GM10847 (cell line): ENCODE measurements around the gene PDE7B.

Experiments used
- POLR2A ChIP-seq: IDR thresholded peaks from 2 replicates; pipeline ENCODE4 v1.6.1; 2011; ENCODE audit not compliant: insufficient read length; ENCODE audit errors: extremely low read depth

Gene PDE7B

DNA sequence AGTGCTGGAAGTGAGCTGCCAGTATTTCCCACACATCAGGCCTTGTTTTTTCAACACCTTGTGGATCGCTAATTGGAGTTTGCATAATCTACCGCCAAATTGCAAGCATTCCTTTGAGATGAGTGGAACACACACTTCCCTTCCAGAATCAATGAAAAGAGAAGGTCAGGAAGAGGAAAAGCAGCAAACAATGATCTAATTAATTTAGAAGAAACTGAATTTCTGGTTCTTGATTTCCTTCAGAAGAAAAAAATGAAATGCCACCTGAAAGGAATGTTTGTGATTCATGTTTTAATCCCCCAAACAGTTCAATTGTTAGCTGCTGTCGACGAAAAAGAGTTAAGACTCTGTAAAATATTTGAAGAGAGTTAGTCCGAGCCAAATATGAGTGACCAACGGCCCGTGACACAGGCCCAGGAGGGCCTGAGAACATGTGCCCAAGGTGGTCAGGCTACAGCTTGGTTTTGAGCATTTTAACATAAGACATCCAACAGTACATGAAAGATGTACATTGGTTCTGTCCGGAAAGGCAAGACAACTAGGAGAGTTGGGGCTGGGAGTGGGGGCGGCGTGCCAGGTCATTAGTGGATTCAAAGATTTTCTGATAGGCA, 216.3 kb downstream of the PDE7B start:
- no peak for TF ChIP-seq POLR2A

DNA sequence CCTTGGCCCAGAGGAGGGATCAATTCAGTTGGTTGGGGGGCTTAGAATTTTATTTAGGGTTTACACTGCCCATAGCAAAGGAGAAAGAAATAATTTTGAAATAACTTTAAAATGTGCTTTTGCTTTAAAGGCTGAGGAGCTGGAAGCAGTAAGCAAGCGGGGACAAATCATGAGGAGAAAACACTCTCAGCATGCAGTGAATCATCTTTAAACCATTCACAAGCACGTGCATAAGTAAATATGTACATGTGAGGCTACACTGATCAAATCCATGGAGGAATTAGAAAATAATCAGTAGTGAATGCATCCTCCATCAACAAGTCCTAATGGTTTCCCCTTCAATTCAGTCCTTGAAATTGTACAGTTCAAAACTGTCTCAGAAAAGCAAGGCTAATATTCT, 217.6 kb downstream of the PDE7B start:
- no peak for TF ChIP-seq POLR2A

DNA sequence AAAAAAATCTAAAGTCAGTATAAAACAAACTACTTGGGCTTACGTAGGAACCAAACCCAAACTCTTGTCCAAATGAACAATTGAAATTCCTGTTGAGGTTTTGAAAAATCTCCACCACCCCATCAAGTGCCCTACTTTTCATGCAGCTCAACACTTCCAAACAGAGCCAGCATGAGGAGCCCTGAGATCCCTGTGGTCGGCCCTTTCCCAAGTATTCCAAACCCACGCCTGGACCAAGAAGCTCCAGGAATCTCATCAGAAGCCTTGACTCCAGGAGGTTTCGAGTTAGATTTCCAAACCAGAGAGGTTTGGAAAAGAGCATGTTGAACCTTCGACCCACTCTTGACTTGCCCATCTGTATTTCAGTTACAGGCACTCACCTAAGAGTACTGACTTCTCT, 219.3 kb downstream of the PDE7B start:
- no peak for TF ChIP-seq POLR2A

DNA sequence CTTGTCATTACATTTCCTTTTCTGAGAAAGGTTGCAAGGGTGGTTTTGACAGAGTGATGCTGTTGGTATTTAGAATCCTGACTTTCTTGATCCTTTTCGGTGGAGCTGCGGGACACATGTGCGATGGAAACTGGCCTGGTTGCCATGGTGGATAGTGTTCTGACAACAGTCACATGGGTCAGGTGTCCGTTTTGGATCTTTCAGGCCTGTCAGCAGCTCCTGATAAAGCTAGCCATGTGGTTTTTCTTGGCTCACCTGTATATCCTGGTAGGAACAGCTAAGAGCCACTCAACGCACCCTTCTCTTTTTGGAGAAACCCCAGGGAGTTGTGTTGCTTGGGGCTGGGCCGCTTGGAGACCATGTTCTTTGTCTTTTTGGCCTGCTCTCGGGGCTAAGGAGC, 221.2 kb downstream of the PDE7B start:
- TF ChIP-seq POLR2A, result no peak

DNA sequence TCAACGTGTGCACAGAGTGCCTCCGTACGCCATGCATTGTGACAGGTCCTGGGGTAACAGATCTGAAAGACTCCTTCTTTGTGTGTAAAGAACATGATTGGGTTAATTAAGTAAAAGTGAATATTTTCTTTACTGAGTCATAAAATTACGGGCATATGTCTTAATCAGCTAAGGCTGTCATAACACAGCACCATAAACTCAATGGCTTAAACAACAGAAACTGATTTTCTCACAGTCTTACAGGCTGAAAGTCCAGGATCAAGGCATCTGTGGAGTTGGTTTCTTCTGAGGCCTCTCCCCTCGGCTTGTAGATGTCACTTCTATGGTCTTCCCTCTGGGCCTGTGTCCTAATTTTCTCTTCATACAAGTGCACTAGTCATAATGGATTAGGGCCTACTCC, 221.7 kb downstream of the PDE7B start:
- TF ChIP-seq POLR2A, result no peak

DNA sequence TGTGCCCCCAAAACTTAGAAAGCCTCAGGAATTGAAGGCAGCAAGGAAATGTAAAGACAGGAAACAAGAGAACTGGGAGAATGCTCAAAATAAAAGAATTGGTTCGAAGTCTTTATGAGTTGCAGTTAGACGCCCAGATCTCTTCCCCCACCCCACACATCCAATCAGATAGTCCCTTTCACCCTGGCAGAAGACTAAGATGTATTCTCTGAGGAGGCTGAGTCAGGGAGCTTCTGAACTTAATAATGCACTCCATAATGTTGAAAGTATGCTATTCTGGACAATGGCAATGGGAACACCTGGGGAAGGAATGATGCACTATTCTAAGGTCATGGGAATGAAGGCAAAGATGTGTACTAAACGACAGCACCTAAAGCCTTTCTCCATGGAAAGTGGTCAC, 225.0 kb downstream of the PDE7B start:
- TF ChIP-seq POLR2A, result no peak

DNA sequence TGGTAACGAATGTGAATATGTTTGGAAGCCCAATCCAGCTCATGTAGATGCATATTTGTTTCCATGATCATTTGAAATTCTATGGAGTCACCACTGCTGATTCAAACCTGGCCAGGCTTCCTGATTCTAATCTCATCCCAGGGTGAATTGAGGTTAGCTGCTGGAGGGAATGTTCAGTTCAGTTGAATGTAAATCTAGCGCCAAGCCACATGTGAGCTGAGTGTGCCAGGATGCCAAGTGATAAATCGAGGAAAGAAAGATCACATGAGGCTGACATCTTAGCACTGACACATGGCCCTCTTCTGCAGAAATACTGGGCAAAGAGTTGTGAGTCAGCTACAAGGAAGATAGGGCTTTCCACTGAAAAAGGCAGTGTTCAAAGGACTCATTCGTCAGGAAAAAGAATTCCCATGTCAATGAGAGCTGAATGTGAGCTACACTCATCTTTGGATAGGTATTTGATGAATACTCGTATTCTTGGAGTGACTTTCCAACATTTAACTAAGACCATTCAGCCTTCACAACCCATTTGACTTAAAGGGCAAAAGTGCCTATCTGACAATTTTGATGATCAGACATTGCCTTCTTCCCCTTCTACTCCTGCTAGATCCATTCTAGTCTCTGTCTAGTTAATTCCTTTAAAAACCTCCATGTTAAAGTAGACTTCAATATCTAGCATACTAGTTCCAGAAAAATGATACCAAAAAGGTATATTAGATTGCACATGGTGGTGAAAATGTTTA, 226.5 kb downstream of the PDE7B start:
- TF ChIP-seq POLR2A, result no peak

DNA sequence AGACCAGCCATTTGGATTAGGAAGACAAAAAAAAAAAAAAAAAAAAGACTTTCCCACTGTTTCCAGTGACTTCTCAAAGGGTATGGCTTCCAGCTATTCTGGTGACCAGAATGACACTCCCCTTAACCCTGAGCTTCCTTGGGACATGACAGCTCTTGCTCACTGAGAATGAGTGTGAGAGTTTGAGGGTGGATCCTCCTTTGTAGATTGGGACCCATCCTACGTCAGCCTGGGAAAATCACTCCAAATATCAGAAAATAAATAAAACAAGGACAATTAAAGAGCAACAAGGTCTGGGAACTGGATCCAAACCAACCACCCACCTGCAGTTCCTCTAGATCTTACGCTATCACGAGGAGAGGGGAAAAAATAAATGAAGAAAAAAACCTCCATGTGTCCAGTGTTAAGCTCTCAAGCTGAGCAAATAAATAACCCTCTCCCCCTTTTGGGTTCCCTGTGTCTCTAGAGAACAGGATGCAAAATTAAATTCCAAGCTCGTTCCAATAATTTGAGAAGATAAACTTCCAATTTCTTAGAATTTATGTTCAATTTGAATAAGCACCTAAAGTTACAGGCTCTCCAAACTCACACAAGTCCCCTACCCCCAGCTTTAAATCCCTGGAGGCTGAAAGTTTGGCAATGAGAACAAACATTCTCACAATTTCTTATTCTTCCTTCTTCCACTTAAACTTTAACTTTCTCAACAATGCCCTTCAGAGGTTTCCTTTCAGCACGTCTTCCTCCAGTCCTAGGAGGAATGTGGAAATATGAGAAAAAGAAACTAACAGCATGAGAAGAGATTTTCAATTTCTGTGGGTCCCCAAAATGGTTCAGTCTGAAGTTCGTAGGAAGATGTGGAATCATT, 228.4 kb downstream of the PDE7B start:
- TF ChIP-seq POLR2A, result no peak

DNA sequence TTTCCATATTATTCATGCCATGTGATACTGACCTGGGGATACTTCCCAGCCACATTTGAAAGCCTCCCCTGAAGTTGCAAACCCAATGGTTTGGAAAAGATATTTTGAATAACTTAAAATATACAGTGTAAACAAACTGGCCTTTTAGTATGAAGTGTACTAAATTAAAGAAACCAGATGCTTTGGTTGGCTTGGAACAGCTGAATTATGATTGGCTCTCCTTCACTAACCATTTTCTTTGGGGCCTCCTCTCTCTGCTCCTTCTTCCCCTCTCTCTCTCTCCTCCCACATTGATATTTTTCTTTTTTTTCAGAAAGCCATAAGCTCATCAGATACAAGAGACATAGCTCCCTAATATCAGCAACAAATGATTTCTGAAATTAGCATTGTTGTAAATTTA, 232.0 kb downstream of the PDE7B start:
- no peak for TF ChIP-seq POLR2A

DNA sequence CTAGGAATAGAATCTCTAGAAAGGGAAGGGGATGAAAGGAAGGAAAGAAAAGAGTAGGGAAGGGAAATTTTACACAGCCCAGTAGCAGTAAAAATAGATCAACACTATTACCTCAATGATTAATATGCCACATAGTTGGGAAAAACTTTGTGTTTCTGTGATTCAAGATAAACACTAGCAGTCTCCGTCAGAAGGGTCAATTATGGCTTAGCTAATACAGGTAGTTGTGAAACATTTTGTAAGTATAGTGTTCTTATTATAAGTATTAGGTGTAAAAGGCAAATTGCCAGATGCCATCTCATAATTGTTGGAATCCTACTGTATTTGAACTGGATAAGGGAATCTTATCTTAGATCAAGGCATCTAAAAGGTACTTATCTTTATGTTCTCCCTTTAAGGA, 232.9 kb downstream of the PDE7B start:
- TF ChIP-seq POLR2A, result no peak

DNA sequence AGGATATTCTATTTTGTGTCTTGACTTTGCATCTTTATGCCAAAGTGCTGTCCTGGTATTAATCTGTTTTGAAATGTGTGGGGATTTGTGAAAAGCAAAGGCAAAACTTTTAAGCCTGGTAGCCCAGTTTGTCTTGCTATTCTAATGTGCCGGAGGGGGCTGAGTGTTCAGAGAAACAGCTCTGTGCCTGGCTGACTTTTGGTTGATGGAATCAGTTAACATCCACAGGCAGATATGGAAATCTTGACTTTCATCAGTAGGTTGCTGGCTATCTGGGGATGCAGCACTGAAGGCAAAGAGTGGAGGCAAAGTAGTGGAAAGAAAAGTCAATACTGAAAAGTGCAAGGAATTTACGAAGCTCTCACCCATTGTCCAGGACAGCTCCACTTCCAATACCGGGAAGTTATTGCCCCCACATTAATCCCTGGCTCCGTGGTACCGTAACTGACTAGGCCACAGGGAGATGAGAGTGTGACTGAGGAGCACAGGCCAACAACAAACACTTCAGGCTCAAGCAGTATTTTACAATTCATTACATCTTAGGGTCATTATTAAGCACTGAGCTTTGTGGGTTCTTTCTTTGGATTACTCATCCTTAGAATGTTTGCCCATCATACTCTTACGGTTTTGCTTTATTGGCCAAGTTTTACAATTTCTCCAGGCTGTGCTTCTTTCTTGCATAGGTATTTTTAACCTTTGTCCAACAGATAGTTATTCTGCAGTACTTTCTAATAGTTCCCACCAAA, 234.0 kb downstream of the PDE7B start:
- no peak for TF ChIP-seq POLR2A

DNA sequence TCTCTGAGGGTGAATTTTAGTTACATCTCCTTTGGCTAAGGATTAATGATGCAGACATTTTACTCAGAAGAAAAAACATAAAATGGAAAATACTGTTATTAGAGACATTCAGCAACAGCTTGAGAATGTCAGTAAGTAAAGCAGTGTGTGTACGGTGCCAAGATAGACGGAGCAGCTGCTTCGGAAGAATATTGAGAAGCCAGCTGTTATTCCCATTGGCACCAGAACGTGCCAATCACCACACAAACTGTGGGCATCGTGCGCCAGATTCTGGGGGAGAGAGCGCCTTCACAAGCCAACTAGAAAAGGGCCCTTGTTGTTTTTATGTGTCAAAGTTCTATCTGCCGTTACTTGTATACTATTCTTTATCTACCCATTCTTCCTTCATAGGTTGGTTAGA, 235.2 kb downstream of the PDE7B start:
- TF ChIP-seq POLR2A, result no peak

DNA sequence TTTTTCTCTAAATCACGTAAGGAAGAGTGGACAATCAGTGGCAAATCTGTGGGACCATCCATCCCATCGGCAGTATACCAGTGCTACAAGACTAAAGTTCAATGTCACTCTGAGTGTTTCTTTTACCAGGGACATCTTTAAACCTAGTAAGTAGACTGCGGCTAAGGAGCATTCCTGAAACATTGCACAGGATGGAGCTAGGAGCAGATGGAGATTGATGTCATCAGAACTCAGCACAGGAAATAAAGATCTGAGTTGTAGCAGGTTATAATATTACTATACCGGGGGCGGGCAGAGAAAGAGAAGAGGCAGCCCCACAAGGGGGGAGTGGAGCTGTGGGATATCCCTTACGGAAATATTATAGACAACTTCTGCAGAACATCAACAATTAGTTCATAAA, 236.5 kb downstream of the PDE7B start:
- no peak for TF ChIP-seq POLR2A

DNA sequence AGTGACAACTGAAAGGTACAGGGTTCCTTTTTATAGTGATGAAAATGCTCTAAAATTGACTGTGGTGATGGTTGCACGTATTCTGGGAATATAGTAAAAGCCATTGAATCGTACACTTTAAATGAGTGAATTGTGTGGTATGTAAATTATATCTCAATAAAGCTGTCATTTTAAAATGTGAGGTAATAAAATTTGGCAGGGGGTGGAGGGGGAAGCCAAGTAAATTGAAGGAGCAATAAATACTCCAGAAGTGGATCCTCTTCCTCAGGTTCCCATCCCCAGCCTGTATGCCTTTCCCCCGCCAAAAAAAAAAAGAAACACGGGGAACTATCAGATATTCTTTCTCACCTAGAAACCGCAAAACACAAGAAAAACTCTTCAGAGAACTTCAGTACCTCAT, 237.2 kb downstream of the PDE7B start:
- TF ChIP-seq POLR2A, result no peak

DNA sequence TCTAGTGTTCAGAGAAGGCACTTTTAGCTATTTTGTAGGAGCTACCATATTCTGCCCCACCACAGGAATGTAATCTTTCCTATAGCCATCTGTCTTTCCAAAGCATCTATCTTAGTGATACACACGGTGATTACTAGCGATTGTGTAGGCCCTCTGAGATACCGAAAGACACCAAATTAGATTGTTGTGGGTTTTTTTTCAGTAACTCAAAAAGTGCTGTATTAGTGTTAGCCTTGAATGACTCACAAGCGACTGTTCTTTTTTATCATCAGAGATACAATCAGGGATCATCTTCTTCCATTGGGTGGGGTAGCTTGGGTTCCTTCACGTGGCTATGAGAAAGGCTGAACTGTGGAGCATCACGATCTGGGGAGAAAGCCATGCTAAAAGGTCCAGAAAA, 238.4 kb downstream of the PDE7B start:
- no peak for TF ChIP-seq POLR2A
